OCI-LY3 (cell line): ENCODE results near the gene MYO5B.

Source experiments
- H2AFZ ChIP-seq: fragments of 200-600, 300-600 bp; shearing (Covaris generic); 2 replicates; pipeline ENCODE4 v1.6.0; 2014; ENCODE audit warnings: antibody characterized with exemption, low read depth, low read length
- H3K27ac ChIP-seq: fragments of 200-600, 300-600 bp; sonication (generic); 2 replicates; pipeline ENCODE4 v1.5.1; 2014; ENCODE audit warnings: mild to moderate bottlenecking, low read length, moderate library complexity, mixed read lengths
- H3K27me3 ChIP-seq: fragments of 200-600, 300-600 bp; sonication (generic); 2 replicates; pipeline ENCODE4 v1.6.1; 2014; ENCODE audit warnings: low read depth, low read length, mixed read lengths
- H3K36me3 ChIP-seq: fragments of 200-600, 300-600 bp; sonication (generic); replicated peaks from 2 replicates; pipeline ENCODE3; 2014; ENCODE audit warnings: low read depth, low read length, mixed read lengths
- H3K4me1 ChIP-seq: fragments of 300-600, 200-600 bp; sonication (generic); 2 replicates; pipeline ENCODE4 v1.6.1; 2014; ENCODE audit warnings: low read length, mixed read lengths
- H3K4me2 ChIP-seq: fragments of 200-600, 300-600 bp; sonication (generic); 2 replicates; pipeline ENCODE4 v1.6.1; 2014; ENCODE audit warnings: low read length, mixed read lengths
- H3K4me3 ChIP-seq: fragments of 300-600, 200-600 bp; sonication (generic); 2 replicates; pipeline ENCODE4 v1.5.1; 2014; ENCODE audit warnings: antibody characterized with exemption, mild to moderate bottlenecking, low read length, moderate library complexity
- H3K79me2 ChIP-seq: fragments of 300-600, 200-600 bp; shearing (Covaris generic); 2 replicates; pipeline ENCODE4 v1.6.1; 2014; ENCODE audit warnings: mild to moderate bottlenecking, low read length, mixed read lengths
- H3K9ac ChIP-seq: fragments of 300-600, 200-600 bp; shearing (Covaris generic); 2 replicates; pipeline ENCODE4 v1.6.0; 2014; ENCODE audit warnings: mild to moderate bottlenecking, low read length, moderate library complexity
- H3K9me3 ChIP-seq: fragments of 200-600, 300-600 bp; shearing (Covaris generic); 2 replicates; pipeline ENCODE4 v1.6.1; 2014; ENCODE audit warnings: low read length, mixed read lengths; ENCODE audit not compliant: insufficient read depth
- H4K20me1 ChIP-seq: fragments of 200-600, 300-600 bp; sonication (generic); 2 replicates; pipeline ENCODE4 v1.6.1; 2016; ENCODE audit warnings: low read length, mixed read lengths; ENCODE audit not compliant: insufficient read depth
- CTCF ChIP-seq: fragments of 200-600, 300-600 bp; sonication (generic); IDR thresholded peaks from 2 replicates; pipeline ENCODE4 v1.5.1; 2014; ENCODE audit warnings: antibody characterized with exemption, low read length, low read depth
- EZH2phosphoT487 ChIP-seq: fragments of 200-600 bp; shearing (Covaris generic); IDR thresholded peaks from 2 replicates; pipeline ENCODE4 v1.6.1; 2018; ENCODE audit warnings: antibody characterized with exemption, mixed run types, low read depth

The MYO5B gene

DNA sequence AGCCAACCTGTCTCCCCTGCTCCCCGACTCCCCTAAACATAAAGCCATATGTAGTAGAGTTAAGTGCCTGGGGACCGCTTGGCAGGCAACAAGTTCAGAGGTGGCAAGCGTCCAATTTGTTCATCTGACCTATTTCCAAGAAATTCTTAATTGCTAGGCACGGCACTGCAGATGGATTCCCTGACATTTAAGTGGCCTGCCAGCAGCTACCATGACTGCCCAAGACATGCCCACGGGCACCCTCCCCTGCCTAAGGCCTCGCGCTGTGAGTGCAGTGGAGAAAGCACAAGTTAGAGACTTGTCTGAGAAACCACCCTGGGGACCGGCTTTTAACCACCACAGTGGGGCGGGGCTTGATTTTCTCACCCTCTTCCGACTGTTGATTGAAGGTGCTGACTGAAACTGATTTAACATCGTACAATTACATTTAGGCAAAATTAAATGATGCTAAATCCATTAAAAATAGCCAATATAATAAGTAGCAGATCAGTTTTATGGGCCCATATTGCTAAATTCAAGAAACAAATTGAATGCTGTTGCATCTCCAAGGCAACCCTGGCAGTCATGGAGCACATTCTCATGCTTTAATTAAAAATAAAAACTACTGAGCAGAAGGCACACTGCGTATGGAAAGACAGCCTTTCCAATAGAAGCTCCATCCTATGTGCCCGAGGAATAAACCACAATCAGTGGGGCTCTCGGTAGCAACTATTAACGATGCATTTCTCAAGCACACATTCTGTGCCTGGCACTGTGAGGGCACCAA is 218.0 kb downstream of the MYO5B start:
- H3K27ac ChIP-seq = no peak overlapping the region
- no peak overlapping the region for H3K4me2 ChIP-seq
- no peak overlapping the region for H3K4me3 ChIP-seq
- H4K20me1 ChIP-seq = no peaks in the 10 kb centered on the region
- TF ChIP-seq CTCF = no peak
- H3K36me3 ChIP-seq = no peaks in the 10 kb centered on the region
- no peaks in the 10 kb centered on the region for H3K4me1 ChIP-seq
- H3K79me2 ChIP-seq = no peaks in the 10 kb centered on the region
- no peaks in the 10 kb centered on the region for H3K9me3 ChIP-seq
- no peak overlapping the region for H3K9ac ChIP-seq
- peaks cover 34% of the 10 kb centered on the region for H3K27me3 ChIP-seq
- no peak overlapping the region for H2AFZ ChIP-seq

DNA sequence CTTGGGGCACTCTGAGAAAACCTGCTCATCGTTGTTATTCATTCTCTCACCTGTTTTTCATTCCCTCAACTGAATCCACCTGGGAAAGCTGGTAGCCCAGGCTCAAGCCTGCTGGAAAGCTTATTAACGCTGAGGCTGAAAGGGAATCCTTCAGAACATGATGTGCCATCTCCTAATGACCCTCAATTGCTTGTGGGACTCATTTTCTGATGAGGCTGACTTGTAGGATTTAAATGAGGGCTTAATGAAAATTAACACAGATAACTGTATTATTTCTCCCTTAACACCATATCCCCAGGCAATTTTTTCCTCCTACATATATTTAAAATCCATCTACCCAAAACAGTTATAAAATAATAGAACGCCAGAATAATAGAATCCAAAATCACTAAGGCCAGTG is 218.9 kb downstream of the MYO5B start:
- H3K9ac ChIP-seq = no peak overlapping the region

DNA sequence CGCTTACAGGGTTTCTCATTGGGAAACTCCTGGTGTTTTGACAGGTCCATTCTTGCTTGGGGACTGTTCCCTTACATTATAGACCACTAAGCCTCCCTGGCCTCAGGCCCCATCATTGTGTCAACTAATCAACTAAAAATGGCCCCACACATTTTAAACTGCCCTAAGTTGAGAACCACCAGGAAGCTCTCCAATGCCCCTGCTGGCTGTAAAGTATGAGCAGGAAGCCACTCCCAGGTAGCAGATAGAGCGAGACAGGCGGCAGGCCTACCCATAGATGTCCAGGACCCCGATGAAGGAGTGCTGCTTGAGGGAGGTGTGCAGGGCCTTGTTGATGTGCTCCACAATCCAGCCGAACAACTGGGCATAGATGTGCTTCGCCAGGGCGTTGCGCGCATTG is 220.9 kb downstream of the MYO5B start:
- H3K79me2 ChIP-seq = no peaks in the 10 kb centered on the region
- H3K4me1 ChIP-seq = no peaks in the 10 kb centered on the region
- H3K4me3 ChIP-seq = no peak overlapping the region
- H3K9me3 ChIP-seq = no peaks in the 10 kb centered on the region
- H4K20me1 ChIP-seq = no peaks in the 10 kb centered on the region
- H3K27ac ChIP-seq = no peak overlapping the region
- H3K9ac ChIP-seq = no peak overlapping the region
- H3K27me3 ChIP-seq = peaks cover 13% of the 10 kb centered on the region
- no peak for TF ChIP-seq CTCF
- no peak for TF ChIP-seq EZH2phosphoT487
- H3K36me3 ChIP-seq = no peaks in the 10 kb centered on the region
- H3K4me2 ChIP-seq = no peak overlapping the region
- H2AFZ ChIP-seq = no peak overlapping the region

More for the DNA sequence above, 218.9 kb downstream of the MYO5B start:
- TF ChIP-seq EZH2phosphoT487 = no peak
- no peak for TF ChIP-seq CTCF
- Histone ChIP-seq H3K36me3 (no peaks in the 10 kb centered on the region), H3K9me3 (no peaks in the 10 kb centered on the region), H4K20me1 (no peaks in the 10 kb centered on the region), H3K4me2 (no peak overlapping the region), H3K4me3 (no peak overlapping the region), H3K27ac (no peak overlapping the region), H3K27me3 (peaks cover 29% of the 10 kb centered on the region), H3K79me2 (no peaks in the 10 kb centered on the region), H2AFZ (no peak overlapping the region), H3K4me1 (no peaks in the 10 kb centered on the region)

GRCh38 chr18:49973592-49973991 is 221.4 kb downstream of the MYO5B start:
- H3K4me2 ChIP-seq = no peak overlapping the region
- H4K20me1 ChIP-seq = no peaks in the 10 kb centered on the region
- H3K27ac ChIP-seq = no peak overlapping the region
- H2AFZ ChIP-seq = no peak overlapping the region
- H3K9ac ChIP-seq = no peak overlapping the region
- no peak overlapping the region for H3K4me3 ChIP-seq
- H3K79me2 ChIP-seq = no peaks in the 10 kb centered on the region
- no peaks in the 10 kb centered on the region for H3K36me3 ChIP-seq
- peaks cover 2% of the 10 kb centered on the region; the same call in 1 of the 2 replicates for H3K4me1 ChIP-seq
- H3K27me3 ChIP-seq = peaks cover 9% of the 10 kb centered on the region; the same call in 1 of the 2 replicates
- no peaks in the 10 kb centered on the region for H3K9me3 ChIP-seq
- no peak for TF ChIP-seq EZH2phosphoT487
- no peak for TF ChIP-seq CTCF
